ENCODE measurements around the gene RASA3. TPM values are rescaled to one million over a fixed set of nuclear protein-coding genes. Genes with fewer than 3 reads are reported as not detected.

The RASA3 gene
- total RNA-seq, 4 donors from 2014 or later: 28.1 to 73.4 (median 56.8) TPM

GRCh38 chr13:113956571-113956970, 175.9 kb downstream of the RASA3 start:
- TF ChIP-seq CTCF (IDR thresholded peaks at IDR 0.05): no peak
- ATAC-seq (ENCODE audit: low FRiP score) (no peak), DNase-seq (ENCODE audit: low spot score) (no peak)

GRCh38 chr13:113955691-113956090, 176.7 kb downstream of the RASA3 start:
- no peak for TF ChIP-seq CTCF (IDR thresholded peaks at IDR 0.05)
- DNase-seq (ENCODE audit: low spot score) (no peak), ATAC-seq (ENCODE audit: low FRiP score) (no peak)

- ATAC-seq (ENCODE audit: low FRiP score) (no peak), DNase-seq (ENCODE audit: low spot score) (no peak)
- no peak for TF ChIP-seq CTCF (IDR thresholded peaks at IDR 0.05)
These were observed 177.2 kb downstream of the RASA3 start for GRCh38 chr13:113955235-113955634.

- no peak for TF ChIP-seq CTCF (IDR thresholded peaks at IDR 0.05)
- ATAC-seq (ENCODE audit: low FRiP score) (no peak), DNase-seq (ENCODE audit: low spot score) (no peak)
These were observed 178.2 kb downstream of the RASA3 start for GRCh38 chr13:113954046-113954835.

- no peak for DNase-seq (ENCODE audit: low spot score)
- ATAC-seq (ENCODE audit: low FRiP score): no peak
- no peak for TF ChIP-seq CTCF (IDR thresholded peaks at IDR 0.05)
These were observed 178.9 kb downstream of the RASA3 start for GRCh38 chr13:113953561-113953960.

- DNase-seq (ENCODE audit: low spot score) (no peak), ATAC-seq (ENCODE audit: low FRiP score) (no peak)
- TF ChIP-seq CTCF (IDR thresholded peaks at IDR 0.05): no peak
These were observed 179.4 kb downstream of the RASA3 start for GRCh38 chr13:113952983-113953520.
